ENCODE data around the gene RREB1.
A peak's percentile ranks its signal among the peaks of the same experiment; 100 is the strongest.

RREB1 gene

GRCh38 chr6:7122684-7123083, 14.9 kb downstream of the RREB1 start:
- DNase-seq, result no peak
- ATAC-seq, result no peak

- ATAC-seq (no peak), DNase-seq (no peak)
Measured at GRCh38 chr6:7124114-7124513, 16.4 kb downstream of the RREB1 start.

- ATAC-seq, result no peak
- DNase-seq, result no peak
Measured at GRCh38 chr6:7124636-7125035, 16.9 kb downstream of the RREB1 start.

GRCh38 chr6:7125290-7125689, 17.5 kb downstream of the RREB1 start:
- no peak for ATAC-seq
- DNase-seq, result no peak

GRCh38 chr6:7126754-7127153, 19.0 kb downstream of the RREB1 start:
- no peak for ATAC-seq
- no peak for DNase-seq

GRCh38 chr6:7127680-7128079, 19.9 kb downstream of the RREB1 start:
- DNase-seq (no peak), ATAC-seq (no peak)

GRCh38 chr6:7129360-7129759, 21.6 kb downstream of the RREB1 start:
- no peak for ATAC-seq
- no peak for DNase-seq

GRCh38 chr6:7129784-7130569, 22.2 kb downstream of the RREB1 start:
- ATAC-seq, result peak; percentile 94
- DNase-seq, result peak; percentile 53

GRCh38 chr6:7131390-7131789, 23.6 kb downstream of the RREB1 start:
- ATAC-seq (no peak), DNase-seq (no peak)

- ATAC-seq (no peak), DNase-seq (no peak)
Measured at GRCh38 chr6:7132398-7133035, 24.8 kb downstream of the RREB1 start.

- ATAC-seq (no peak), DNase-seq (no peak)
Measured at GRCh38 chr6:7134999-7135745, 27.4 kb downstream of the RREB1 start.

GRCh38 chr6:7135755-7136154, 28.0 kb downstream of the RREB1 start:
- ATAC-seq, result peak; percentile 22
- no peak for DNase-seq

GRCh38 chr6:7136859-7137334, 29.1 kb downstream of the RREB1 start:
- ATAC-seq (no peak), DNase-seq (peak; percentile 20)

GRCh38 chr6:7137335-7138045, 29.7 kb downstream of the RREB1 start:
- ATAC-seq (peak; percentile 79), DNase-seq (peak; percentile 72)

- ATAC-seq (no peak), DNase-seq (no peak)
Measured at GRCh38 chr6:7138046-7138531, 30.3 kb downstream of the RREB1 start.

- no peak for DNase-seq
Measured at GRCh38 chr6:7138921-7139358, 31.2 kb downstream of the RREB1 start.

GRCh38 chr6:7139835-7140470, 32.2 kb downstream of the RREB1 start:
- ATAC-seq (no peak), DNase-seq (no peak)

More at GRCh38 chr6:7138921-7139358, 31.2 kb downstream of the RREB1 start:
- ATAC-seq, result peak; percentile 8

- DNase-seq (peak; percentile 88), ATAC-seq (peak; percentile 82)
Measured at GRCh38 chr6:7140631-7141378, 33.0 kb downstream of the RREB1 start.

- no peak for DNase-seq
Measured at GRCh38 chr6:7142228-7142801, 34.6 kb downstream of the RREB1 start.

GRCh38 chr6:7142918-7143475, 35.2 kb downstream of the RREB1 start:
- ATAC-seq (no peak), DNase-seq (no peak)

More at GRCh38 chr6:7142228-7142801, 34.6 kb downstream of the RREB1 start:
- ATAC-seq, result no peak

All from stimulated activated naive CD8-positive, alpha-beta T cell treated with anti-CD3 and anti-CD28 coated beads, Interleukin-15, Interleukin-2, amounts not matched to agents 100 U/mL and 50 U/mL, for 24 hours (primary cell).